HL-60 (cell line): Measurements from ENCODE around the gene ZCCHC24.

Experiments used
- DNase-seq, 2 experiments: peaks; one replicate each; pipeline ENCODE4 v3.0.0-alpha.2; 2010 to 2020; ENCODE audit warnings: low read depth in 1 of 2, low spot score in 1 of 2
- H3K27ac ChIP-seq: fragments of 250-450 bp; sonication (Bioruptor Pico); replicated peaks from 2 replicates; pipeline ENCODE4 v1.5.1; 2020; ENCODE audit warnings: mild to moderate bottlenecking, moderate library complexity
- H3K27me3 ChIP-seq: fragments of 250-450 bp; sonication (Bioruptor Pico); 2 replicates; pipeline ENCODE4 v1.5.1; 2021; ENCODE audit warnings: mild to moderate bottlenecking, moderate library complexity; ENCODE audit not compliant: insufficient read depth, poor library complexity, severe bottlenecking
- H3K4me3 ChIP-seq: replicated peaks from 2 replicates; pipeline ENCODE4 v1.5.1; 2011; ENCODE audit warnings: mild to moderate bottlenecking, control low read depth, low read length; ENCODE audit not compliant: insufficient read depth
- GABPA ChIP-seq: IDR thresholded peaks from 2 replicates; pipeline ENCODE4 v1.6.1; 2012; ENCODE audit warnings: low read depth
- POLR2AphosphoS5 ChIP-seq: IDR thresholded peaks from 2 replicates; pipeline ENCODE4 v1.6.1; 2012; ENCODE audit warnings: low read depth
- SPI1 ChIP-seq: IDR thresholded peaks from 2 replicates; pipeline ENCODE4 v1.6.1; 2012; ENCODE audit warnings: low read depth, mild to moderate bottlenecking, borderline replicate concordance
- TF ChIP-seq, protein P1 (sequence below): IDR thresholded peaks from one replicate; pipeline ENCODE4 v1.5.1; 2011; ENCODE audit warnings: low read length, control low read depth, inconsistent platforms; ENCODE audit not compliant: insufficient read depth
- TF ChIP-seq, protein P2 (sequence below): IDR thresholded peaks from 2 replicates; pipeline ENCODE4 v1.6.1; 2012; ENCODE audit warnings: low read depth; ENCODE audit not compliant: insufficient replicate concordance

ZCCHC24 gene

DNA sequence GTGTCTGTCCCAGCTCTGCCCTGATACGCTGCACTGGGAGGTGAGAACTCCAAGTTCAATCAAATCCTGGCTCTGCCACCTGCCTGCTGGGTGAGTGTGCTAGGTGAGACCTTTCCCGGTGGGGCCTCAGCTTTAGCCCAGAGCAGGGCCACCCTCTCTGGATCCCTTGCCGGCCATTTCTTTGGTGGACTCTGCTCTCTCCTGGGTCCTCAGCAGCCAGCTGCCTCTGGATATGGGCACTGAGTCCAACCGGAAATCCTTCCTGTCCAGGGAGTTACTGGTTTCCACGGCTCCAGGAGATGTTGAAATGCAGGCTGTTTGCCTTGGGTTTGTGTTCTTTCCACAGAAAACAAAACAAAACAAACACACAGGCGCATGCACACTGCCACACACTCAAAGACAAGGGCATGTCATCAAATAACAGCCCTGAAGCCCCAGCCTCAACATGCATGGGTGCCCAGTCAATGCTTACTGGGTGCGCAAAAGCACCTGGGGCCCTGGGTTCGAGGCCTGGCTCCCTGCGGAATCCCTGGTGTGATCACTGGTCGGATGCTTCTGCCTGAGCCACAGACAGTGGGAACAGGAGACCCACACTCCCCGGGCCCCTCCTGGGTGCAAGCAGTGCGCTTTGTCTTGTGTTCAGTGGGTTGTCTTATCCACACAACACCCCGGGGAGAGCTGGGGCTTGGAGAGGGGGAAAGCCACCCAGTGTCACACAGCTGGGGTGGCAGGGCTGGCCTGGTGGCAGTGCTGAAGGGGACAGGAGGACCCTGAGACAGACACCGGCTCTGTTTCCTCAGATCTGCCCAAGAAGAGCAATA lies 65.1 kb downstream of the ZCCHC24 start:
- TF ChIP-seq POLR2AphosphoS5 = no peak
- TF ChIP-seq, protein P1, sequence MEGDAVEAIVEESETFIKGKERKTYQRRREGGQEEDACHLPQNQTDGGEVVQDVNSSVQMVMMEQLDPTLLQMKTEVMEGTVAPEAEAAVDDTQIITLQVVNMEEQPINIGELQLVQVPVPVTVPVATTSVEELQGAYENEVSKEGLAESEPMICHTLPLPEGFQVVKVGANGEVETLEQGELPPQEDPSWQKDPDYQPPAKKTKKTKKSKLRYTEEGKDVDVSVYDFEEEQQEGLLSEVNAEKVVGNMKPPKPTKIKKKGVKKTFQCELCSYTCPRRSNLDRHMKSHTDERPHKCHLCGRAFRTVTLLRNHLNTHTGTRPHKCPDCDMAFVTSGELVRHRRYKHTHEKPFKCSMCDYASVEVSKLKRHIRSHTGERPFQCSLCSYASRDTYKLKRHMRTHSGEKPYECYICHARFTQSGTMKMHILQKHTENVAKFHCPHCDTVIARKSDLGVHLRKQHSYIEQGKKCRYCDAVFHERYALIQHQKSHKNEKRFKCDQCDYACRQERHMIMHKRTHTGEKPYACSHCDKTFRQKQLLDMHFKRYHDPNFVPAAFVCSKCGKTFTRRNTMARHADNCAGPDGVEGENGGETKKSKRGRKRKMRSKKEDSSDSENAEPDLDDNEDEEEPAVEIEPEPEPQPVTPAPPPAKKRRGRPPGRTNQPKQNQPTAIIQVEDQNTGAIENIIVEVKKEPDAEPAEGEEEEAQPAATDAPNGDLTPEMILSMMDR = no peak
- no peak for TF ChIP-seq GABPA
- no peak for TF ChIP-seq SPI1
- TF ChIP-seq, protein P2, sequence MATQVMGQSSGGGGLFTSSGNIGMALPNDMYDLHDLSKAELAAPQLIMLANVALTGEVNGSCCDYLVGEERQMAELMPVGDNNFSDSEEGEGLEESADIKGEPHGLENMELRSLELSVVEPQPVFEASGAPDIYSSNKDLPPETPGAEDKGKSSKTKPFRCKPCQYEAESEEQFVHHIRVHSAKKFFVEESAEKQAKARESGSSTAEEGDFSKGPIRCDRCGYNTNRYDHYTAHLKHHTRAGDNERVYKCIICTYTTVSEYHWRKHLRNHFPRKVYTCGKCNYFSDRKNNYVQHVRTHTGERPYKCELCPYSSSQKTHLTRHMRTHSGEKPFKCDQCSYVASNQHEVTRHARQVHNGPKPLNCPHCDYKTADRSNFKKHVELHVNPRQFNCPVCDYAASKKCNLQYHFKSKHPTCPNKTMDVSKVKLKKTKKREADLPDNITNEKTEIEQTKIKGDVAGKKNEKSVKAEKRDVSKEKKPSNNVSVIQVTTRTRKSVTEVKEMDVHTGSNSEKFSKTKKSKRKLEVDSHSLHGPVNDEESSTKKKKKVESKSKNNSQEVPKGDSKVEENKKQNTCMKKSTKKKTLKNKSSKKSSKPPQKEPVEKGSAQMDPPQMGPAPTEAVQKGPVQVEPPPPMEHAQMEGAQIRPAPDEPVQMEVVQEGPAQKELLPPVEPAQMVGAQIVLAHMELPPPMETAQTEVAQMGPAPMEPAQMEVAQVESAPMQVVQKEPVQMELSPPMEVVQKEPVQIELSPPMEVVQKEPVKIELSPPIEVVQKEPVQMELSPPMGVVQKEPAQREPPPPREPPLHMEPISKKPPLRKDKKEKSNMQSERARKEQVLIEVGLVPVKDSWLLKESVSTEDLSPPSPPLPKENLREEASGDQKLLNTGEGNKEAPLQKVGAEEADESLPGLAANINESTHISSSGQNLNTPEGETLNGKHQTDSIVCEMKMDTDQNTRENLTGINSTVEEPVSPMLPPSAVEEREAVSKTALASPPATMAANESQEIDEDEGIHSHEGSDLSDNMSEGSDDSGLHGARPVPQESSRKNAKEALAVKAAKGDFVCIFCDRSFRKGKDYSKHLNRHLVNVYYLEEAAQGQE = no peak
- Histone ChIP-seq H3K27me3 (no peaks in the 10 kb centered on the region), H3K4me3 (no peak overlapping the region), H3K27ac (no peak overlapping the region)
- DNase-seq = no peak

DNA sequence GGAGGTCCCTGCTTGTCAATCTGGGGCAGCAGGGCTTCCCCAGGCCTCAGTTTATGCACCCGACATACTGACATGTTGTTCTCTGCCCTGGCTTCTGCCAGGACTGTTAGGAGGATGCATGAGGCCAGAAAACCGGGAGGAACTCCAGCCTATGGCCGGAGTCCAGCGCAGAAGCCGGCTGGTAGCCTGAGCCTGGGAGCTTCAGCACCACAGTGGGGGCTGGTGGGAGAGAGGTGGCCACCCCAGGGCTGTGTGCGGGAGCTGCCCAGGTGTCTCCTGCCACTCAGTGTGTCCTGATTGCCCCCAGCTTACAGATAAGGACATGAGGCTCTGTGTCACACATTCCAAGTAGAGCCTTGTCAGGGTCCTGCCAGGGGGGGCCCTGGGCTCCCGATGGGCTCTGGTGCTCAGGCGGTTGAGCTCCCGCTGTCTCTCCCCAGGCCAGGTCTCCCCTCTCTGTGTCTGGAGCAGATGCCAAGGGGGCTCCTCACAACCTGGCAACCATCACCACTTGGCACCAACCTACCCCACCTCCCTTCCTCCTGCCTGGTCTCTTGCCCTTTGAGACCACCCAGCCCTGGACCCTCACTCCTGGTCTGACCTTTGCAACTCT lies 65.8 kb downstream of the ZCCHC24 start:
- no peak overlapping the region for H3K27ac ChIP-seq
- DNase-seq = no peak
- TF ChIP-seq, protein P1 = no peak
- TF ChIP-seq, protein P2 = no peak
- TF ChIP-seq POLR2AphosphoS5 = no peak
- no peak for TF ChIP-seq SPI1
- TF ChIP-seq GABPA = no peak
- H3K4me3 ChIP-seq = no peak overlapping the region
- no peaks in the 10 kb centered on the region for H3K27me3 ChIP-seq

DNA sequence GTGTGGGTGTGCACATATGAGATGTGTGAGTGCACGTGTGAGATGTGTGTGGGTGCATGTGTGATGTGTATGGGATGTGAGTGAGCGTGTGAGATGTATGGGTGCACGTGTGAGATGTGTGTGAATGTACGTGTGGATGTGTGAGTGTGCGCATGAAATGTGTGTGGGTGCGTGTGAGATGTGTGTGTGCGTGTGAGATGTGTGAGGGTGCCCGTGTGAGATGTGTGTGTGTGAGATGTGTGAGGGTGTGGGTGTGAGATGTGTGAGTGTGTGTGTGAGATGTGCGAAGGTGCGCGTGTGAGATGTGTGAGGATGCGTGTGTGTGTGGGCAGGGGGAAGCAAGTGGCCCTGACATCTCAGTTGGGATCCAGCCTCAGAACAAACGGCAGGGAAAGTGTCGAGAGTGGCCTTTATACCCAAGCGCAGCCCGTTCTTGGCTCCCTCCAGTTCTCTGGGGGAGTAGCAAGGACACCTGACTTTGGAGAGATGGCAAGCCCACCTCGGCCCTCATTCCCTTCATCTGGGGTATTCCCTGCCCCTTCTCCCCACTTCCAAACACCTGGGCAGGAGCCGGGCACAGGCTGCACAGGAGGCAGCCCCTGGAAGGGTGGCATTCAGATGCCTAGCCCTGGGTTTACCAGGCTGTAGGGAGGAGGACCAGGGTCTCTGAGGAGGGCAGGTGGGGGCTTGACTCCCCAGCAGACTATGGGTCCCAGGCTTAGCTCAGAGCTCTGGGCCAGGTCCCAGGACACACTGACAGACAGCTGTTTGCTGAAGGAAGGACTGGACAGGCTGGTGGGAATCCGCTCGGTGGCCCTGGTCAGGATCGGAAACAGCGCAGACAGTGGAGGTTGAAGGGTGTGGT lies 66.5 kb downstream of the ZCCHC24 start:
- TF ChIP-seq, protein P2 = no peak
- TF ChIP-seq SPI1 (no peak), GABPA (no peak), POLR2AphosphoS5 (no peak)
- TF ChIP-seq, protein P1 = no peak
- DNase-seq = no peak
- Histone ChIP-seq H3K27me3 (no peaks in the 10 kb centered on the region), H3K27ac (no peak overlapping the region), H3K4me3 (no peak overlapping the region)
